ENCODE measurements around the gene ITGBL1. TPM values are rescaled to one million over a fixed set of nuclear protein-coding genes. Genes with fewer than 3 reads are reported as not detected.

The ITGBL1 gene
- total RNA-seq, 4 donors from 2014 or later: 7.7 to 10.4 (median 9.2) TPM

DNA sequence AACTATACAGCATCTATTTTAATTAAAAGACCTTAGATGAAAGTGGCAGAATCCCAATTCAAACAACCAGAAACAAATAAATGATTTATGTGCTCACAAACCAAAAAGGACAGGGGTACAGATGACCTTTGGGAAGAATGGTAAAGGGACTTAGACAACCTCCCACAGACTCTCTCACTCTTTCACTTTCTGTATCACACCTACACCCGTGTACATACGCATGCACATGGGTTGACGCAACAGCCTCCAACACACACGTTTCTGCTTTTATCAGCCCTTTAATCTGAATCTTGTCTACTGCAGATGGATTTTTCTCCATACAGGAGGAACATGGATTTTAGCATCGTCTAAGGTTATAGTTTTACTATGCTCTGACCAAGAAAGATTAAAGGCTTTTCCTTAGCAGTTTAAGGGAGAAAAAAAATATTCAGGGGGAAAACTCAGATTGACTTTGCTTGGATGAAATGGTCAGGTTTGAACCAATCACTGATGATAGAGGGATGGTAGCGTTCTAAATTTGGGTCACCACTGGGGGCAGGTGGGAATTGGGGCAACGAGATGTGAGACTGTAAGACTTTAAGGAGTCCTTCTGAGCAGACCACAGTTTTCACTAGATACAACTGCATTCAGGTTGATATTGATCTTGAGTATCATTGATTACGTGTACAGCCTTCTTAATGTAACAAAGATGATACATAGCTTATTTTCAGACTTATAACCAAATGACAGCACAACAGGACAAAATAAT lies 166.1 kb downstream of the ITGBL1 start:
- no peak for TF ChIP-seq POLR2AphosphoS5 (IDR thresholded peaks at IDR 0.05)
- TF ChIP-seq POLR2A (IDR thresholded peaks at IDR 0.05): no peak
- TF ChIP-seq, protein P1, sequence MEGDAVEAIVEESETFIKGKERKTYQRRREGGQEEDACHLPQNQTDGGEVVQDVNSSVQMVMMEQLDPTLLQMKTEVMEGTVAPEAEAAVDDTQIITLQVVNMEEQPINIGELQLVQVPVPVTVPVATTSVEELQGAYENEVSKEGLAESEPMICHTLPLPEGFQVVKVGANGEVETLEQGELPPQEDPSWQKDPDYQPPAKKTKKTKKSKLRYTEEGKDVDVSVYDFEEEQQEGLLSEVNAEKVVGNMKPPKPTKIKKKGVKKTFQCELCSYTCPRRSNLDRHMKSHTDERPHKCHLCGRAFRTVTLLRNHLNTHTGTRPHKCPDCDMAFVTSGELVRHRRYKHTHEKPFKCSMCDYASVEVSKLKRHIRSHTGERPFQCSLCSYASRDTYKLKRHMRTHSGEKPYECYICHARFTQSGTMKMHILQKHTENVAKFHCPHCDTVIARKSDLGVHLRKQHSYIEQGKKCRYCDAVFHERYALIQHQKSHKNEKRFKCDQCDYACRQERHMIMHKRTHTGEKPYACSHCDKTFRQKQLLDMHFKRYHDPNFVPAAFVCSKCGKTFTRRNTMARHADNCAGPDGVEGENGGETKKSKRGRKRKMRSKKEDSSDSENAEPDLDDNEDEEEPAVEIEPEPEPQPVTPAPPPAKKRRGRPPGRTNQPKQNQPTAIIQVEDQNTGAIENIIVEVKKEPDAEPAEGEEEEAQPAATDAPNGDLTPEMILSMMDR (IDR thresholded peaks at IDR 0.05): no peak
- no peak for TF ChIP-seq EP300 (IDR thresholded peaks at IDR 0.05)
- no peaks in the 10 kb centered on the region for H3K36me3 ChIP-seq
- no peaks in the 10 kb centered on the region for H3K9me3 ChIP-seq
- 83% methylated on average over 8 of the region's 8 CpGs for WGBS
- H3K27me3 ChIP-seq: no peaks in the 10 kb centered on the region
- DNase-seq (ENCODE audit: low spot score in 2 of 2): no peak
- H3K4me3 ChIP-seq: no peak overlapping the region
- H3K27ac ChIP-seq: no peak overlapping the region
- no peaks in the 10 kb centered on the region for H3K4me1 ChIP-seq

DNA sequence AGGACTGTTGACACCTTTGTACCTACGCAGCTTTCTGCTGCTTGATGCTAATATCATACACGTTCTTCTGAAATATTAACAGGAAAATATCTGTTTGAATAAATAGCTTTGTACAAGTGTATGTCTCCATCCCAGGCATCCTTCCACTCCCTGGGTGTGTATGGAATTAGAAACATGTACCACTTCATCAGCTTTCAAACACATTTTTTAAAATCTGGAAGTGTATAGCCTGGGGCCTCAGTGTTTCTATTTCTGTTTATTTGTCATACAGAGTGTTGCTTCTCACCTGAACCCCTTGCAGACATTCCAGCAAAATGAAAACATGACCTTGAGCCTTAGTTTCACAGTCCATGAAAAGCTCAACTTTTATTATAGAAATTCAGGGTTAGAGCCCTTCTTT lies 168.6 kb downstream of the ITGBL1 start:
- Histone ChIP-seq H3K27me3 (no peaks in the 10 kb centered on the region), H3K9me3 (no peaks in the 10 kb centered on the region), H3K27ac (no peak overlapping the region), H3K4me3 (no peak overlapping the region), H3K4me1 (peaks cover 4% of the 10 kb centered on the region), H3K36me3 (no peaks in the 10 kb centered on the region)
- TF ChIP-seq EP300 (IDR thresholded peaks at IDR 0.05) (no peak), POLR2A (IDR thresholded peaks at IDR 0.05) (no peak), POLR2AphosphoS5 (IDR thresholded peaks at IDR 0.05) (no peak)
- TF ChIP-seq, protein P1 (IDR thresholded peaks at IDR 0.05): no peak
- DNase-seq (ENCODE audit: low spot score in 2 of 2): no peak
- WGBS: 64% methylated on average over 2 of the region's 2 CpGs

DNA sequence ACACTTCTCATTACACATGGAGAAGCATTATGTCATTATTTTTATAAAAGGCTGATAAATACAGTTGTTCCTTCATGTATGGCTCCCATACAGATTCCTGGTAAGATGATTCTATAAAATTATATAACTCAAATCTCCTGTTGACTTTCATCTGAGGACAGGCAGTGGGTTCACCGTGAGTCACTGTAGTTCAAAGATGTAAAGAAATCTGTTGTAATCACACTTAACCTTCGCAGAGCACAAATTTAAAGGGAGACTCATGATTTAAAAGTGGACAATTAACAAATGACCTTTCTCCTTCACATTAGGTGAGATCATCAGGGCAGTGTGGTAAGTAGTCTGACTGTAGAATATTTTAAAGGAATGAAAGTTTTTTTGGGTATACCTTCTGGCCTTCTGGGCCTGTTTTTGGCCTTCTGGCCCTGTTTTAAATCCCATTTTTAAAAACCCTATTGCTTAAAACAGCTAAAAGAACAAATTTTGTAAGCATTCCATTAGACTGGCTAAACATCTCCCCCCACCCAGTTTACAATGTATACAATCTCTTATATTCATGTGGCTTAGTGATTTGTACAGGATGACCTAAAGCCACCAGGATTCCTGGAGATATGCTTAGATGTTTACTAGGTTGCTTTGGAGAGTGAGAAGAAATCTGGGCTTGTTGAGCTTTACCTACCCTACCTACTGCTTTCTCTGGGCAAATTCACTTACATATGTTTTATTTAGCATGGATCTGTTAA lies 171.2 kb downstream of the ITGBL1 start:
- H3K4me3 ChIP-seq: no peak overlapping the region
- 70% methylated on average over 2 of the region's 2 CpGs for WGBS
- peaks cover 7% of the 10 kb centered on the region for H3K4me1 ChIP-seq
- no peaks in the 10 kb centered on the region for H3K27me3 ChIP-seq
- no peak overlapping the region for H3K27ac ChIP-seq
- TF ChIP-seq EP300 (IDR thresholded peaks at IDR 0.05): no peak
- TF ChIP-seq, protein P1 (IDR thresholded peaks at IDR 0.05): no peak
- no peak for TF ChIP-seq POLR2A (IDR thresholded peaks at IDR 0.05)
- no peak for TF ChIP-seq POLR2AphosphoS5 (IDR thresholded peaks at IDR 0.05)
- DNase-seq (ENCODE audit: low spot score in 2 of 2): no peak
- no peaks in the 10 kb centered on the region for H3K36me3 ChIP-seq
- H3K9me3 ChIP-seq: no peaks in the 10 kb centered on the region

DNA sequence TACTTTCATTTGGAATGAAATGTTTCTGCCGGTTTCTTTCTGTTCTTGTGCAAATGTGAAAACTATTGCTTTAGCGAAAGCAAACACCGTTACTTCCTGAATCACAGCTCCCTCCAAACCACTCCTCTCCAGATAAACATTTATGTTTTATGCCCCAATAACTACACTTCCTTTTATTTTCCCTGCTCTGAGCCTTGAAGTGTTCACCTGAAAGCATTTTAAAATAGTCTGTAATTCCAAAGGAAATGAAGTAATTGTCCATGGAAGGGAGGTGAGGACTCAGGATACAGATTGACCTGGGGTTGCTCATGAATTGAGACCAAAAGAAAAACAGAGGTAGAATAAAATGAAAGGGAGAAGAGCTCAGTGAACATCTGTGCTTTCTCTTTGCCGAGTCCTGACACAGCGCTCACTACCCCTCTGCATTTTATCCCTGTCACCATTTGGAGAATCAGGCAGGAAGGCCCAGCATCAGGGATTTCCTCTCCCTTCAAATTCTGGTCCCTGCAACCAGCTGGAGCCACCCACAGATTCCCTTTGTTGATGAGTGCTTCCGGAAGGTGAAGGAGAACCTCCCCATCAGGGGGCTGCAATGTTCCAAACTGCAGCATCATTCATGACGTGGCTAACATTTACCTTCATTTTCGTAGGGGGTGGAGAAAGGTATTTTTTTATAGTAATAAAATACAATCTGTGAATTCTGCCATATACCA lies 171.9 kb downstream of the ITGBL1 start:
- Histone ChIP-seq H3K27ac (no peak overlapping the region), H3K9me3 (no peaks in the 10 kb centered on the region), H3K27me3 (no peaks in the 10 kb centered on the region), H3K4me3 (no peak overlapping the region), H3K4me1 (peaks cover 7% of the 10 kb centered on the region), H3K36me3 (no peaks in the 10 kb centered on the region)
- no peak for DNase-seq (ENCODE audit: low spot score in 2 of 2)
- TF ChIP-seq EP300 (IDR thresholded peaks at IDR 0.05): no peak
- TF ChIP-seq, protein P1 (IDR thresholded peaks at IDR 0.05): no peak
- no peak for TF ChIP-seq POLR2A (IDR thresholded peaks at IDR 0.05)
- no peak for TF ChIP-seq POLR2AphosphoS5 (IDR thresholded peaks at IDR 0.05)
- WGBS: 59% methylated on average over 8 of the region's 8 CpGs

DNA sequence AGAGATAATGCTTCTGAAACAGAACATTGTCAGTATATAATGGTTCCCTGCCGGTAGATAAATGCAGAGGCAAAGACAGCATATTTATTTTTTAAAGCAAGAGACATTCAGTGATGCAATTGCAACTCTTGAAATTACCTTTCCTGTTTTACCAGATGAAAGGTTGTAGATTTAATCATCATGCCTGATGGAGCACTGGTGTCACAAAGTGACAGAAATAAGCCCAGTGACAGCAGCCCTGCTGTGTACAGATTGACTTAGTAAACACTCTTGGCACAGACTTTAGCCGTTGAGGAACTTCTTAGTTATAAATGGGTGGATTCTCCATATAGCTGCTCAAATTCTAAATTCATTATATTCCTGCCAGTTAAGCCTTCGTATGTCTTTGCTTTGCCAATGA lies 172.5 kb downstream of the ITGBL1 start:
- no peak overlapping the region for H3K27ac ChIP-seq
- DNase-seq (ENCODE audit: low spot score in 2 of 2): no peak
- H3K36me3 ChIP-seq: no peaks in the 10 kb centered on the region
- no peaks in the 10 kb centered on the region for H3K9me3 ChIP-seq
- no peaks in the 10 kb centered on the region for H3K27me3 ChIP-seq
- H3K4me1 ChIP-seq: peaks cover 7% of the 10 kb centered on the region
- TF ChIP-seq, protein P1 (IDR thresholded peaks at IDR 0.05): no peak
- no peak for TF ChIP-seq POLR2A (IDR thresholded peaks at IDR 0.05)
- TF ChIP-seq EP300 (IDR thresholded peaks at IDR 0.05): no peak
- TF ChIP-seq POLR2AphosphoS5 (IDR thresholded peaks at IDR 0.05): no peak
- H3K4me3 ChIP-seq: no peak overlapping the region
- WGBS: 70% methylated on average over 3 of the region's 3 CpGs

Data from suprapubic skin (tissue), 4 donors.